K562 (cell line): Measurements from ENCODE around the gene FUCA2. TPM values are rescaled to one million over a fixed set of nuclear protein-coding genes. Genes with fewer than 3 reads are reported as not detected.

Experiments used
- KDM5B ChIP-seq: fragments of 200-600 bp; sonication (generic); IDR thresholded peaks from 2 replicates; pipeline ENCODE4 v1.6.1; 2012; ENCODE audit warnings: low read depth, mild to moderate bottlenecking, moderate library complexity, low read length, control low read depth, inconsistent platforms; ENCODE audit not compliant: insufficient replicate concordance
- MCM3 ChIP-seq: fragments of 450-650 bp; IDR thresholded peaks from 2 replicates; pipeline ENCODE4 v1.6.1; 2016
- MECOM ChIP-seq: fragments of 250-450 bp; sonication (Bioruptor Pico); IDR thresholded peaks from 2 replicates; pipeline ENCODE4 v1.8.0; 2022; ENCODE audit warnings: inconsistent platforms
- MTA2 ChIP-seq: fragments of 450-650 bp; IDR thresholded peaks from 2 replicates; pipeline ENCODE4 v1.6.1; 2016; ENCODE audit warnings: low read depth
- PTTG1 ChIP-seq: fragments of 450-650 bp; IDR thresholded peaks from 2 replicates; pipeline ENCODE4 v1.6.1; 2016; ENCODE audit warnings: low read depth, mild to moderate bottlenecking, missing genetic modification characterization, missing compliant biosample characterization
- TEAD2 ChIP-seq: fragments of 450-650 bp; IDR thresholded peaks from 2 replicates; pipeline ENCODE4 v1.6.1; 2016; ENCODE audit warnings: missing genetic modification characterization, control low read depth, missing compliant biosample characterization
- ZEB2 ChIP-seq: fragments of 450-650 bp; IDR thresholded peaks from 2 replicates; pipeline ENCODE4 v1.6.1; 2016
- ZNF184 ChIP-seq: sonication (generic); formaldehyde crosslinking; IDR thresholded peaks from 2 replicates; pipeline ENCODE4 v1.5.0; 2020; ENCODE audit warnings: missing genetic modification reagents
- polyA plus RNA-seq, 8 experiments: library from polyadenylated mRNA; depleted of rRNA in 4 of 8; stranded (reverse) in 5 of 8; unstranded in 3 of 8; fragments of >200 nt; fragmentation: Nextera tagmentation in 2 of 8; fragmentation: Illumina TruSeq in 1 of 8; extraction: Ambion mirVana in 2 of 8; extraction: Trizol in 1 of 8; gene quantifications; 2 replicates each; pipeline versions ENCODE4 v1.2.1 to v1.2.3, GENCODE V29; 2011 to 2014; ENCODE audit warnings: inconsistent platforms in 1 of 8, missing spikeins in 1 of 8
- total RNA-seq, 7 experiments: library from RNA; depleted of rRNA in 6 of 7; stranded (reverse); fragments of >200 nt in 6 of 7; fragmentation: Illumina TruSeq in 2 of 7; extraction: Trizol in 2 of 7; gene quantifications; 2 replicates each; pipeline versions ENCODE4 v1.2.1 to v1.2.3, GENCODE V29; 2011 to 2021; ENCODE audit warnings: low replicate concordance in 1 of 7
- TF ChIP-seq, protein P1 (sequence below): fragments of 250-450 bp; sonication (Bioruptor Pico); IDR thresholded peaks from 2 replicates; pipeline ENCODE4 v1.8.0; 2022; ENCODE audit warnings: inconsistent platforms
- TF ChIP-seq, protein P2 (sequence below): conservative IDR thresholded peaks from 2 replicates; pipeline ENCODE4 v1.6.1; 2011; ENCODE audit warnings: low read depth, mild to moderate bottlenecking, low read length; ENCODE audit not compliant: control insufficient read depth
- TF ChIP-seq, protein P3 (sequence below): IDR thresholded peaks from 2 replicates; pipeline ENCODE4 v1.6.1; 2014; ENCODE audit warnings: antibody characterized with exemption
- TF ChIP-seq, protein P4 (sequence below): fragments of 450-650 bp; IDR thresholded peaks from 2 replicates; pipeline ENCODE4 v1.6.1; 2017; ENCODE audit warnings: antibody characterized with exemption, mild to moderate bottlenecking
- TF ChIP-seq, protein P5 (sequence below): fragments of 450-650 bp; IDR thresholded peaks from 2 replicates; pipeline ENCODE4 v1.7.0; 2016; ENCODE audit warnings: borderline replicate concordance

The FUCA2 gene
- total and polyA plus RNA-seq, 9 of the 15 experiments (the other 6 are each of a cell fraction or from before 2014, with no cell fraction given), result 20.6 to 112 (median 79.3) TPM

DNA sequence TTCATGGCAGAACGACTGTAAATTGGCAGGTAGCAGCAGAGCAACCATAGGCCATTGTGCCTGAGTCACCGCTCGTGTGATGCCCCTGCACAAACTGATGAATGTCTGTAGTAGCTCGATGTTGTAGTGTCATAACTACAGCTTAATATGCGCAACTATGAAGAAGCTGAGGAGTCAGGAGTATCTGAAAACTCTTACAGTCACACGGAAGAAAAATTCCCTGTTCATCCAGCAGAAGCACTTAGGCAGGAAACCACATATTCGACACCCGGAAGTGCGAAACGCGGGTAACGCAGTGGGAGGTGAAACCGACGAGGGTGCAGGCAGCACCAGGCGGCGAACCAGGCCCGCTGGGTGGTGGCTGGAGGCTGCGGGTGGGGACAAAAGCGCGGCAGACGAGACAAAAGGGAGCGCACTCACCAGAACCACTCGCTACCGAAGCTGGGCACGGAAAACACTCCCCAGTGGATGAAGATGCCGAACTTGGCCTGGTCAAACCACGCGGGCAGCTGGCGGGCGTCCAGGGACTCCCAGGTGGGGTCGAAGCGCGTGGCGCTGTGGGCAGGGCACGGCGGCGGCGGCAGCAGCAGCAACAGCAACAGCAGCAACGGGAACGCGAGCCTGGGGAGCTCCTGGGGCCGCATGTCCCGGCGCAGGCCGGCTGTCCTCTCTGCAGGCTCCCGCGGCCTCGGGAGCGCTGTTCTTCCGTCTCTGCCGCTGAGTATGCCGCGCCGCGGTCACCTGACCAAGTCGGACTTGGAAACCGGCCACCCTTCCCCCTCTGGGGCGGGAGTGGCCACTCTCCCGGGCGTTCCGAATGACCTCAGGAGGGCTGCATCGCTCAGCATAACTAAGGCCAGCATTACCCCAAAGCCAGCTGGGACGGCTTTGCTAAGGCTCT, at the start of gene FUCA2 (continued):
- TF ChIP-seq, protein P1, sequence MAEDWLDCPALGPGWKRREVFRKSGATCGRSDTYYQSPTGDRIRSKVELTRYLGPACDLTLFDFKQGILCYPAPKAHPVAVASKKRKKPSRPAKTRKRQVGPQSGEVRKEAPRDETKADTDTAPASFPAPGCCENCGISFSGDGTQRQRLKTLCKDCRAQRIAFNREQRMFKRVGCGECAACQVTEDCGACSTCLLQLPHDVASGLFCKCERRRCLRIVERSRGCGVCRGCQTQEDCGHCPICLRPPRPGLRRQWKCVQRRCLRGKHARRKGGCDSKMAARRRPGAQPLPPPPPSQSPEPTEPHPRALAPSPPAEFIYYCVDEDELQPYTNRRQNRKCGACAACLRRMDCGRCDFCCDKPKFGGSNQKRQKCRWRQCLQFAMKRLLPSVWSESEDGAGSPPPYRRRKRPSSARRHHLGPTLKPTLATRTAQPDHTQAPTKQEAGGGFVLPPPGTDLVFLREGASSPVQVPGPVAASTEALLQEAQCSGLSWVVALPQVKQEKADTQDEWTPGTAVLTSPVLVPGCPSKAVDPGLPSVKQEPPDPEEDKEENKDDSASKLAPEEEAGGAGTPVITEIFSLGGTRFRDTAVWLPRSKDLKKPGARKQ, result no peak
- no peak; the same call in 1 of the 2 replicates for TF ChIP-seq ZEB2
- peak; percentile 98 for TF ChIP-seq KDM5B
- 0 out of 2 replicates have a peak, but pooled peaks have one; percentile 16 for TF ChIP-seq TEAD2 (tag)
- TF ChIP-seq MTA2, result no peak; the same call in 1 of the 2 replicates
- no peak for TF ChIP-seq PTTG1 (tag)
- TF ChIP-seq, protein P2, sequence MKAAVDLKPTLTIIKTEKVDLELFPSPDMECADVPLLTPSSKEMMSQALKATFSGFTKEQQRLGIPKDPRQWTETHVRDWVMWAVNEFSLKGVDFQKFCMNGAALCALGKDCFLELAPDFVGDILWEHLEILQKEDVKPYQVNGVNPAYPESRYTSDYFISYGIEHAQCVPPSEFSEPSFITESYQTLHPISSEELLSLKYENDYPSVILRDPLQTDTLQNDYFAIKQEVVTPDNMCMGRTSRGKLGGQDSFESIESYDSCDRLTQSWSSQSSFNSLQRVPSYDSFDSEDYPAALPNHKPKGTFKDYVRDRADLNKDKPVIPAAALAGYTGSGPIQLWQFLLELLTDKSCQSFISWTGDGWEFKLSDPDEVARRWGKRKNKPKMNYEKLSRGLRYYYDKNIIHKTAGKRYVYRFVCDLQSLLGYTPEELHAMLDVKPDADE, result peak; percentile 83; the same call in 1 of the 2 replicates
- TF ChIP-seq, protein P3, sequence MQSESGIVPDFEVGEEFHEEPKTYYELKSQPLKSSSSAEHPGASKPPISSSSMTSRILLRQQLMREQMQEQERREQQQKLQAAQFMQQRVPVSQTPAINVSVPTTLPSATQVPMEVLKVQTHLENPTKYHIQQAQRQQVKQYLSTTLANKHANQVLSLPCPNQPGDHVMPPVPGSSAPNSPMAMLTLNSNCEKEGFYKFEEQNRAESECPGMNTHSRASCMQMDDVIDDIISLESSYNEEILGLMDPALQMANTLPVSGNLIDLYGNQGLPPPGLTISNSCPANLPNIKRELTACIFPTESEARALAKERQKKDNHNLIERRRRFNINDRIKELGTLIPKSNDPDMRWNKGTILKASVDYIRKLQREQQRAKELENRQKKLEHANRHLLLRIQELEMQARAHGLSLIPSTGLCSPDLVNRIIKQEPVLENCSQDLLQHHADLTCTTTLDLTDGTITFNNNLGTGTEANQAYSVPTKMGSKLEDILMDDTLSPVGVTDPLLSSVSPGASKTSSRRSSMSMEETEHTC, result peak; percentile 54
- TF ChIP-seq, protein P4, sequence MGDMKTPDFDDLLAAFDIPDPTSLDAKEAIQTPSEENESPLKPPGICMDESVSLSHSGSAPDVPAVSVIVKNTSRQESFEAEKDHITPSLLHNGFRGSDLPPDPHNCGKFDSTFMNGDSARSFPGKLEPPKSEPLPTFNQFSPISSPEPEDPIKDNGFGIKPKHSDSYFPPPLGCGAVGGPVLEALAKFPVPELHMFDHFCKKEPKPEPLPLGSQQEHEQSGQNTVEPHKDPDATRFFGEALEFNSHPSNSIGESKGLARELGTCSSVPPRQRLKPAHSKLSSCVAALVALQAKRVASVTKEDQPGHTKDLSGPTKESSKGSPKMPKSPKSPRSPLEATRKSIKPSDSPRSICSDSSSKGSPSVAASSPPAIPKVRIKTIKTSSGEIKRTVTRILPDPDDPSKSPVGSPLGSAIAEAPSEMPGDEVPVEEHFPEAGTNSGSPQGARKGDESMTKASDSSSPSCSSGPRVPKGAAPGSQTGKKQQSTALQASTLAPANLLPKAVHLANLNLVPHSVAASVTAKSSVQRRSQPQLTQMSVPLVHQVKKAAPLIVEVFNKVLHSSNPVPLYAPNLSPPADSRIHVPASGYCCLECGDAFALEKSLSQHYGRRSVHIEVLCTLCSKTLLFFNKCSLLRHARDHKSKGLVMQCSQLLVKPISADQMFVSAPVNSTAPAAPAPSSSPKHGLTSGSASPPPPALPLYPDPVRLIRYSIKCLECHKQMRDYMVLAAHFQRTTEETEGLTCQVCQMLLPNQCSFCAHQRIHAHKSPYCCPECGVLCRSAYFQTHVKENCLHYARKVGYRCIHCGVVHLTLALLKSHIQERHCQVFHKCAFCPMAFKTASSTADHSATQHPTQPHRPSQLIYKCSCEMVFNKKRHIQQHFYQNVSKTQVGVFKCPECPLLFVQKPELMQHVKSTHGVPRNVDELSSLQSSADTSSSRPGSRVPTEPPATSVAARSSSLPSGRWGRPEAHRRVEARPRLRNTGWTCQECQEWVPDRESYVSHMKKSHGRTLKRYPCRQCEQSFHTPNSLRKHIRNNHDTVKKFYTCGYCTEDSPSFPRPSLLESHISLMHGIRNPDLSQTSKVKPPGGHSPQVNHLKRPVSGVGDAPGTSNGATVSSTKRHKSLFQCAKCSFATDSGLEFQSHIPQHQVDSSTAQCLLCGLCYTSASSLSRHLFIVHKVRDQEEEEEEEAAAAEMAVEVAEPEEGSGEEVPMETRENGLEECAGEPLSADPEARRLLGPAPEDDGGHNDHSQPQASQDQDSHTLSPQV, result peak; percentile 84
- no peak for TF ChIP-seq MECOM
- TF ChIP-seq, protein P5, sequence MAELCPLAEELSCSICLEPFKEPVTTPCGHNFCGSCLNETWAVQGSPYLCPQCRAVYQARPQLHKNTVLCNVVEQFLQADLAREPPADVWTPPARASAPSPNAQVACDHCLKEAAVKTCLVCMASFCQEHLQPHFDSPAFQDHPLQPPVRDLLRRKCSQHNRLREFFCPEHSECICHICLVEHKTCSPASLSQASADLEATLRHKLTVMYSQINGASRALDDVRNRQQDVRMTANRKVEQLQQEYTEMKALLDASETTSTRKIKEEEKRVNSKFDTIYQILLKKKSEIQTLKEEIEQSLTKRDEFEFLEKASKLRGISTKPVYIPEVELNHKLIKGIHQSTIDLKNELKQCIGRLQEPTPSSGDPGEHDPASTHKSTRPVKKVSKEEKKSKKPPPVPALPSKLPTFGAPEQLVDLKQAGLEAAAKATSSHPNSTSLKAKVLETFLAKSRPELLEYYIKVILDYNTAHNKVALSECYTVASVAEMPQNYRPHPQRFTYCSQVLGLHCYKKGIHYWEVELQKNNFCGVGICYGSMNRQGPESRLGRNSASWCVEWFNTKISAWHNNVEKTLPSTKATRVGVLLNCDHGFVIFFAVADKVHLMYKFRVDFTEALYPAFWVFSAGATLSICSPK, result no peak
- no peak for TF ChIP-seq ZNF184
- no peak for TF ChIP-seq MCM3
